A673 (cell line): ENCODE data around the gene RNASET2. TPM values are rescaled to one million over a fixed set of nuclear protein-coding genes. Genes with fewer than 3 reads are reported as not detected.

Experiments
- BruUV-seq: library from RNA; stranded (reverse); fragments of 400-500 nt; replicated peaks from 2 replicates; lab custom pipeline; 2021; lab: Mats Ljungman, UMichigan
- CTCF ChIA-PET: fragments of 300-600 bp; sonication (Branson Sonifier 250); formaldehyde crosslinking; loops from one replicate; lab custom pipeline; 2022; ENCODE audit warnings: antibody characterized with exemption; lab: Charles Lee
- POLR2A ChIA-PET: fragments of 300-600 bp; sonication (Branson Sonifier 250); formaldehyde crosslinking; loops from one replicate; lab custom pipeline; 2022; ENCODE audit warnings: antibody characterized with exemption; ENCODE audit not compliant: low non-redundant PET; lab: Charles Lee
- DNase-seq: peaks from one replicate; pipeline ENCODE4 v3.0.0-alpha.2; 2015; ENCODE audit warnings: low spot score
- H3K27ac ChIP-seq: fragments of 200-600 bp; sonication (generic); 2 replicates; pipeline ENCODE4 v1.5.1; 2016; ENCODE audit warnings: mixed run types, low read depth, mild to moderate bottlenecking, mixed read lengths, antibody characterized with exemption, low read length; ENCODE audit not compliant: poor library complexity, severe bottlenecking
- H3K27me3 ChIP-seq: fragments of 200-600 bp; sonication (generic); replicated peaks from 2 replicates; pipeline ENCODE4 v1.6.1; 2017; ENCODE audit warnings: mixed run types, low read depth, mild to moderate bottlenecking, mixed read lengths, antibody characterized with exemption, low read length; ENCODE audit not compliant: insufficient read depth, poor library complexity
- H3K36me3 ChIP-seq: fragments of 200-600 bp; sonication (generic); 2 replicates; pipeline ENCODE4 v1.6.1; 2016; ENCODE audit warnings: mixed run types, mild to moderate bottlenecking, mixed read lengths, antibody characterized with exemption, low read length; ENCODE audit not compliant: insufficient read depth, poor library complexity, severe bottlenecking
- H3K4me1 ChIP-seq: fragments of 200-600 bp; sonication (generic); 2 replicates; pipeline ENCODE4 v1.6.1; 2017; ENCODE audit warnings: mixed run types, mild to moderate bottlenecking, mixed read lengths, antibody characterized with exemption, low read length; ENCODE audit not compliant: insufficient read depth, poor library complexity, severe bottlenecking
- H3K4me3 ChIP-seq: fragments of 200-600 bp; sonication (generic); 2 replicates; pipeline ENCODE4 v1.5.1; 2016; ENCODE audit warnings: low read depth, mixed run types, mild to moderate bottlenecking, mixed read lengths, low read length; ENCODE audit not compliant: poor library complexity, severe bottlenecking
- H3K9me3 ChIP-seq: fragments of 200-600 bp; sonication (generic); 2 replicates; pipeline ENCODE4 v1.6.1; 2016; ENCODE audit warnings: mixed run types, low read depth, mild to moderate bottlenecking, mixed read lengths, antibody characterized with exemption, low read length; ENCODE audit not compliant: poor library complexity, severe bottlenecking
- EZH2 ChIP-seq: fragments of 200-600 bp; sonication (generic); IDR thresholded peaks from 2 replicates; pipeline ENCODE4 v1.6.1; 2017; ENCODE audit warnings: borderline replicate concordance, low read depth, mild to moderate bottlenecking, mixed read lengths, antibody characterized with exemption, low read length; ENCODE audit not compliant: poor library complexity, severe bottlenecking
- intact Hi-C: fragments of 100-400 bp; cut with micrococcal nuclease; formaldehyde crosslinking; loops from one replicate; pipeline ENCODE4 v1.10.0; 2022; ENCODE audit not compliant: unreplicated experiment
- total RNA-seq: library from RNA; stranded (reverse); gene quantifications from 2 replicates; pipeline ENCODE4 v1.2.3, GENCODE V29; 2021
- TF ChIP-seq, protein P1 (sequence below): fragments of 300-800, 200-600 bp; sonication (generic); conservative IDR thresholded peaks from 2 replicates; pipeline ENCODE4 v1.5.1; 2017; ENCODE audit warnings: low read depth, mild to moderate bottlenecking, antibody characterized with exemption, low read length, moderate library complexity, mixed read lengths

The RNASET2 gene
- total RNA-seq, 1 experiment from 2014 or later: 5.7 TPM

DNA sequence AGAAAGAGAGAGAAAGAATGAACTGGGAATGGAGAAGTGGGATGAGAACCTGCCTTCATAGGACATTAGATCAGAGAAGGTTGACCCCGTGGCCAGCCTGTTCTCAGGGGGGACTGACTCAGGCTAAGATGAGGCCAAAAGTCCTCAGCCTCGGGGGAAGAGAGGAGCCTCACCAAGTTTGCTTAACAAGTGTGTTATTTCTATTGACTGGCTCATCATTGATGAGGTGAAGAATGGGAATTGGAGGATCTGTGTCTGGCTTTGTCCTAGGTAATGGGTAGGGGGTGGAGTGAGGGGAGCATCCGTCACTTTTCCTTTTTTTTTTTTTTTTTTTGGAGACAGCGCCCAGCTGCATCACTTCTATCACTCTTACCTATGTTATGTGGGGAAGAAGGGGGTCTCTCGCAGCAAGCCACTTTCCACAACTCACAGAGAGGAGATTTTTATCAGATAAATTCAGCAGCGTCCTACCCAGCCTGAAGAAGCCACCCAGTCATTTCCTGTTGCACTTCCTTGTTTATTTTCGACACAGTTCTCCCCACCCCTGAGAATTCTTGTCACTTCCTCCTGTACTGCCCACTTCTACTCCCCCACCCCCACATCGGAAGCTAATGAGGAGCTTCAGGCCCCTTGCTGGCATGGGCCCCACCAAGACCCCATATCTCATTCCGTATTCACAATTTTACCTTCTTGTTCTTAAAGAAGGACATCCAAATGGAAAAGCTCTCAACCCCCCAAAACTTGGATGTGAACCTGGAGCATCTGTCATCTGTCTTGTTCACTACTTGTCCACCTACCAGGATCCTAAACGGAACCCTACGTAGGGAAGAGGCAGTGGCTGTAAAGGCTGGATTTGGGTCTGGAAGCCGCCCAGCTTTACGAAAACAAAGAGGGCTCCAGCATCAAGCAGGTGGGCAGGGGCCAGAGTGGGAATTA, 2.8 kb upstream of the RNASET2 start:
- ChIA-PET CTCF (interaction anchor here (1.2 kb wide), 1 partner anchor 8 kb away, joined by 3 read pairs; no protein-coding TSS in a partner anchor), POLR2A (no interaction called here)
- no TSS peak for BruUV-seq
- H3K36me3 ChIP-seq: no peaks in the 10 kb centered on the region
- H3K4me1 ChIP-seq: peaks cover 26% of the 10 kb centered on the region
- DNase-seq: peak; percentile 27
- no peak overlapping the region for H3K4me3 ChIP-seq
- no peaks in the 10 kb centered on the region for H3K27me3 ChIP-seq
- intact Hi-C loops: no loop called here
- no peak for TF ChIP-seq EZH2
- TF ChIP-seq, protein P1, sequence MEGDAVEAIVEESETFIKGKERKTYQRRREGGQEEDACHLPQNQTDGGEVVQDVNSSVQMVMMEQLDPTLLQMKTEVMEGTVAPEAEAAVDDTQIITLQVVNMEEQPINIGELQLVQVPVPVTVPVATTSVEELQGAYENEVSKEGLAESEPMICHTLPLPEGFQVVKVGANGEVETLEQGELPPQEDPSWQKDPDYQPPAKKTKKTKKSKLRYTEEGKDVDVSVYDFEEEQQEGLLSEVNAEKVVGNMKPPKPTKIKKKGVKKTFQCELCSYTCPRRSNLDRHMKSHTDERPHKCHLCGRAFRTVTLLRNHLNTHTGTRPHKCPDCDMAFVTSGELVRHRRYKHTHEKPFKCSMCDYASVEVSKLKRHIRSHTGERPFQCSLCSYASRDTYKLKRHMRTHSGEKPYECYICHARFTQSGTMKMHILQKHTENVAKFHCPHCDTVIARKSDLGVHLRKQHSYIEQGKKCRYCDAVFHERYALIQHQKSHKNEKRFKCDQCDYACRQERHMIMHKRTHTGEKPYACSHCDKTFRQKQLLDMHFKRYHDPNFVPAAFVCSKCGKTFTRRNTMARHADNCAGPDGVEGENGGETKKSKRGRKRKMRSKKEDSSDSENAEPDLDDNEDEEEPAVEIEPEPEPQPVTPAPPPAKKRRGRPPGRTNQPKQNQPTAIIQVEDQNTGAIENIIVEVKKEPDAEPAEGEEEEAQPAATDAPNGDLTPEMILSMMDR: no peak
- no peaks in the 10 kb centered on the region for H3K9me3 ChIP-seq
- no peak overlapping the region for H3K27ac ChIP-seq

DNA sequence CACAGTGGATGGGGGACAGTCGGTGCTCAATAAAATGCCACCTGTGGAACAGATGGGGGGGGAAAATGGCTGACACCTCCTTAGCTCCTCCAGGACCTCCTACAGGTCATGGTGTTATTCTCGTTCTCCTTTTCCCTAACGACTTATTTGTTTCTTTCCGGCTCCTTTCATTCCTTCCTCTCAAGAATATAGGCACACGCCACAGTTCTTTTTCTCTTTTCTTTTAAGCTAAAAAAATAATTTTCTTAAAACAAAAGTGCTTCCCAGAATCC, 1.4 kb upstream of the RNASET2 start:
- no peak overlapping the region for H3K4me3 ChIP-seq
- H3K27me3 ChIP-seq: no peaks in the 10 kb centered on the region
- no peak for DNase-seq
- ChIA-PET POLR2A (no interaction called here), CTCF (no interaction called here)
- no TSS peak for BruUV-seq
- H3K4me1 ChIP-seq: peaks cover 26% of the 10 kb centered on the region
- H3K36me3 ChIP-seq: no peaks in the 10 kb centered on the region
- no peak overlapping the region for H3K27ac ChIP-seq
- intact Hi-C loops: no loop called here
- TF ChIP-seq EZH2: no peak
- TF ChIP-seq, protein P1: no peak
- H3K9me3 ChIP-seq: no peaks in the 10 kb centered on the region

DNA sequence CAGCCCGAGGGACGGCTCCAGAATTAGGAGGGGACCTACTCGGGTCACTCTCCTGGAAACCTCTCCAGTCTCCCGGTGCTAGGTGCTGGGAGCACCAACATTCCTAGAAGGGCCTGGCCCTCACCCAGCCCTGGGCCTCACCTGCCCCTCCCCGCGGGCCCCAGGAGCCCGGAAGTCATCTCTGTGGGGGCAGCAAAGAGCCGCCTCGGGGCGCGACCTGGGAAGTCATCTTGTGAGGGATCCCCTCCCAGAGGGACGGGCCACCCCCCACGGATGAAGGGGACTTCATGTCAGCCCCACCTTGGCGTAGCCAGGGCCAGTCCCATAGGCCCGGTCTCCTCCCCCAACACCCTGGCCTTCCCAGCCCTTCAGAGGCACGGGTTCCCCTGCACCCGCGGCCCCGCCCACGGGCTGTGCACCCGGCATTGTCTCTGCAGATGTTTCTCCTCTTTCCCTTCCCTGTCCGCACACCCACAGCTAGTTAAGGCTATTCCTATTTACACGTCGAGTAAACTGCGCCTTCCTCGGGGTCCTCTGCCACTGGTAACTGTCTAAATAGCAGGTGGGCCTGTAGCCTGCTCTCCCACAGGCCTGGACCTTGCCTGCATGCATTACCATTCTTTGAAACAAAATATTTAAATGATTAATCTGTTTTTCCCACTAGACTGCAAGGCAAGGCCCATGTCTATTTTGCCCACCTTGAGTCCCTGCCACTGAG, 896 bp upstream of the RNASET2 start:
- peak overlapping the region; percentile 49 for H3K27ac ChIP-seq
- no peaks in the 10 kb centered on the region for H3K27me3 ChIP-seq
- TF ChIP-seq EZH2: no peak
- TF ChIP-seq, protein P1: no peak
- no TSS peak for BruUV-seq
- DNase-seq: peak; percentile 18
- peaks cover 26% of the 10 kb centered on the region for H3K4me1 ChIP-seq
- CTCF ChIA-PET: interaction anchor here (0.9 kb wide), 1 partner anchor 182 kb away, joined by 3 read pairs; no protein-coding TSS in a partner anchor
- no peaks in the 10 kb centered on the region for H3K36me3 ChIP-seq
- H3K9me3 ChIP-seq: no peaks in the 10 kb centered on the region
- H3K4me3 ChIP-seq: peak overlapping the region; percentile 79
- POLR2A ChIA-PET: no interaction called here
- intact Hi-C loops: no loop called here
